HG02981 (cell line): ENCODE measurements around the gene KCNK2.

ENCODE experiments used
- ATAC-seq: cut with Tn5 transposase; IDR thresholded peaks from one replicate; pipeline ENCODE4 v1.9.1; 2021; ENCODE audit warnings: mild to moderate bottlenecking, moderate library complexity; ENCODE audit not compliant: unreplicated experiment

Gene KCNK2, protein sequence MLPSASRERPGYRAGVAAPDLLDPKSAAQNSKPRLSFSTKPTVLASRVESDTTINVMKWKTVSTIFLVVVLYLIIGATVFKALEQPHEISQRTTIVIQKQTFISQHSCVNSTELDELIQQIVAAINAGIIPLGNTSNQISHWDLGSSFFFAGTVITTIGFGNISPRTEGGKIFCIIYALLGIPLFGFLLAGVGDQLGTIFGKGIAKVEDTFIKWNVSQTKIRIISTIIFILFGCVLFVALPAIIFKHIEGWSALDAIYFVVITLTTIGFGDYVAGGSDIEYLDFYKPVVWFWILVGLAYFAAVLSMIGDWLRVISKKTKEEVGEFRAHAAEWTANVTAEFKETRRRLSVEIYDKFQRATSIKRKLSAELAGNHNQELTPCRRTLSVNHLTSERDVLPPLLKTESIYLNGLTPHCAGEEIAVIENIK

DNA sequence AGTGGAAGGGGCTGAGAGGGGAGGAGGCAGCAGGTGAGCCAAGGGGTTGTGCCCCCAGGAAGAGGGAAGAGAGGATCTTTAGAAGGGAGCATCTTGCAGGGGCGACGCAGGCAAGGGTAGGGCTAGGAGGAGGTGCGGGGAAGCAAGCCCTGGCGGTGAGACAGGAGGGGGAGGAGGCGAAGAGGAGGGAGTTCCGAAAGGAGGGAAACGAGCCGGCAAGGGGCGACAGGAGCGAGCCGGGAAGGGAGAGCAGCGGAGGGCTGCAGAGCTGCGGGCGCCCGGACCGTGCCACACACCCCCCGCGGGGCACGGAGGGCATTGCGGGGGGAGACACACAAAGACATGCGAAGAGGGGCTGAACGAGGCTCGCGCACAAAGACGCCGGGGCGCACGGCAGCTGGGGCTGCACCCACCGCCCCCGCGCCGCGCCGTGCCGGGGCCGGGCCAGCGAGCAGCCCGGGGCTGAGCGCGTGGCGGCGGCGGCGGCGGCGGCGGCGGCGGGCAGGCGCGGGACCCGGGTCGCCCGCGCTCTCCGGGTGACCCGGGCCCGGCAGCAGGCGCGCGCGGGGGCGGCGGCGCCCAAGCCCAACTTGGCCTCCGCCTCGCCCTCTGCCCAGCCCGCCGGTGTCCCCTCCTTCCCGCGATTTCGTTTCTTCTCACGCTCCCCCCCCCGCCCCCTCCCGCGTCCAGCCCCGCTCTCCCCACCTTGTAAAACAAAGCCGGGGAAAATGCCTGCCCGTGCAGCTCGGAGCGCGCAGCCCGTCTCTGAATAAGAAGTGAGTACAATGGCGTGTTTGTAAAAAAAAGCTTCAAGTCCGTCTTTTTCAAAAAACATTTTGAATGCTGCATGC is at the start of gene KCNK2:
KCNK2 (plus strand) TSS at position 206 of the 851 bp plus-strand sequence. CDS start 649 bp downstream, outside the sequence.
- ATAC-seq: no peak

DNA sequence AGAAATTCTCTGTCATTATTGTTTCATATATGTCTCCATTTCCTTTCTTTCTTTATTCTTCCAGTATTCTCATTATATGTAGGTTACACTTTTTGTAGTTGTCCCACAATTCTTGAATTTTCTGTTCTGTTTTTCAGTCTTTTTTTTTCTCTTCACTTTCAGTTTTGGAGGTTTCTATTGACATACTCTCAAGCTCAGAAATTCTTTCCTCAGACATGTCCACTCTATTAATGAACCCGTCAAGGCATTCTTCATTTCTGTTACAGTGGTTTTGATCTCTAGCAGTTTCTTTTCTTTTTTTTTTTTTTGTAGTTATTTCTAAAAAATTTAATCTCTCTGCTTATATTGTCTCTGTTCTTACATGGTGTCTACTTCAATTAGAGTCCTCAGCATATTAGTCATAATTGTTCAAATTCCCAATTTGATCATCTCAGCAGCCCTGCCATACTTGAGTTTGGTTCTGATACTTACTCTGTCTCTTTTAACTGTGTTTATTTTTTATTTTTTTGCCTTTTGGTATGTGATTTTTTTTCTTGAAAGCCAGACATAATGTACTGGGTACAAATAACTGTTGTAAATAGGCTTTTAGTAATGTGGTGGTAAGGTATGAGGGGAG is 49.5 kb upstream of the KCNK2 start:
- no peak for ATAC-seq

DNA sequence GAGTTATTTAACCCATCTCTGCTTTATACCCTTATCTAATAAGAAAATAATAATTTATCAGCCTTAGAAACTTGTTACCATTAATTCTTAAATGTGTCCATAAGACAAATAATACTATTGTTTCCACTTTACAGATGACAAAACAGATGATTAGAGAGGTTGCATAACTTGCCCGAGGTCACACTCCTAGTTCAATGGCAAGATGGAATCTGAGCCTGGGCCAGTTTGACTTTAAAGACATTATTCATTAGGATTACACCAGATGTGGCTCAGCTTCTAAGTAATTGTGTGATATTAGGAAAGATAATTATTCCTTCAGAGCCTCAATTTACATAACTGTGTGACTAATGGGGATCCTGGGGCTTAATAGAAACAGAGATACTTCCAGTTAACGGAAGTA is 42.3 kb upstream of the KCNK2 start:
- no peak for ATAC-seq

DNA sequence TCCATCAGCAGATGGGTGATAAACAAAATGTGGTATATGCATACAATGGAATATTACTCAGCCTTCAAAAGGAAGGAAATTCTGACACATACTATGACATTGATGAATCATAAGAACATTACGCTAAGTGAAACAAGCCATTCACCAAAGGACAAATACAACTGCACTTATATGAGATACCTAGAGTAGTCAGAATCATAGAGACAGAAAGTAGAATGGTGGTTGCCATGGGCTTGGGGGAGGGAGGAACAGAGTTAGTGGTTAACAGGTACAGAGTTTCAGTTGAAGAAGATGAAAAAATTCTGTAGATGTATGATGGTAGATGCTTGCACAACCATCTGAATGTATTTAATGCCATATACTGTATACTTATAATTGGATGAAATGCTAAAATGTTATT is 39.1 kb upstream of the KCNK2 start:
- ATAC-seq: no peak

DNA sequence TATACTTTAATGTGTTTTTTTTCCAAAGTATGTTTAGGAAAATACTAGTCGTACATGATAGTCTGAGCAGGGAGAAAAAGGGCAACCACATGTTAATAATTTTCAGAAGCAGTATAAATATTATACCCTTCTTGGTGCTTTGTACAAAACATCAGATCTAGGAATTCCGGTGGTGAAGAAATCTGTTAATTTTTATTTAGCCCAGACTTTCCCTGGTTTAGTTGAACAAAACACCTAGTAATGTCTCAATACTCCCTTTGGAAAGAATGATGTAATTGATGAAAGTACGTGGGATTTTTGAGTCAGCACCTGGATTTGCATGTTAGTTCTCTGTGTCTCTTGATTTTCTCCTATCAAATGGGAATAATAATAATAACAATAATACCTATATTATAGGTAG is 38.4 kb upstream of the KCNK2 start:
- ATAC-seq: no peak

DNA sequence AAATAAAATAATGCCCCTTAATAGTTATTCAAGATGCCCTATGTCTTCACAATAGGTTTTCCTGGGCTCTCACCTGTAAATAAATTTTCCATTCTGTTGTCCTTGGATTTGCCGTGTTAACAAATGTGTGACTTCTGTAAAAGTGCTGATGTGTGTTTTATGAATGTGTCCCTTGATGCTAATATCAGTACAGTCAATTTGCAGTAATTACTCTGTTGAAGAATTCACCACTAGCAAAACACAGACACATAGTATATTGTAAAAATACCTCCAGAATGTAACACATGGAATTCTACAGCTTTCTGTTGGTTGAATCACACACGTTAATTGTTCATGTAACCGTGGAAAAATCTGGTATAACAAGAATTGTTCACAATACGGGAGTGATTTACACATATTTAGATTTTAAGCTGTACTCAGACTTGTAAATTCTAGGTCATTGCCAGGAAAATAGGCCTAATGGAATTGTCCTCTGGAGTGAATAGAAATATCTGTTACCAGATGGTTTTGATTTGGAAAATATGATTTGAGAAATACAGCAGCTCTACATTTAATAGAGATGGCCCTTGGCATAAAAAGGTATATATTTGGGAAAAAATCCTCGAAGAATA is 36.7 kb upstream of the KCNK2 start:
- ATAC-seq: no peak

DNA sequence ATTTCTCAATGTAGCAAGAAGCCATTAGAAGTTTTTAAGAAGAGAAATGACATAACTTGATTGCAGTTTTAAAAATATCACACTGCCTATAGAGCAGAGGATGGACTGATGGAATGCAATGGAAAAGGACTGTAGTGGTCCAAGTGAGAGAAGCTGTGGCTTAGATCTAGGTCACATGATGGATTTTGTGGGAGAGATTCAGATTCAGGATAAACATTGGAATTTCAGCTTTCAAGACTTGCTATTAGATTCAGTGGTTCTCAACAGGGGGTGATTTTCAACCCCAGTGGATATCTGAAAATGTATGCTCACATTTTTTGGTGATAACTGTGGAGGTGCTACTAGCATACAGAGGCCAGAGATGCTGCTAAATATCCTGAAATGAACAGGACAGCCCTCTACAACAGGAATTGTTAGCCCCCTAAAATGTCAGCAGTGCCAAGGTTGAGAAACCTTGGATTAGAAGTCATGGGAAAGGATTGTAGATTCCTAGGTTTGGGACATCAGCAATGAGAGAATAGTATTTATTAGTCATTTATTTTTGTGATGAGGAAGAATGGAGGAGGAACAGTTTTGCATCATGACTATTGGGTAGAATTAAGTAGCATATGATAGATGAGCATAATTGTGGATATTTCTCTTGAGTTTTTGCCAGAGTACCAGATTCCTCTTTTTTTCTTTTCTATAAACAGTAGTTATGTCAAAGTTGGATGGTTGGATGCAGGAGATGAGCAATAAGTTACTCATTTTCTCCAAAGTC is 30.1 kb upstream of the KCNK2 start:
- ATAC-seq: no peak

DNA sequence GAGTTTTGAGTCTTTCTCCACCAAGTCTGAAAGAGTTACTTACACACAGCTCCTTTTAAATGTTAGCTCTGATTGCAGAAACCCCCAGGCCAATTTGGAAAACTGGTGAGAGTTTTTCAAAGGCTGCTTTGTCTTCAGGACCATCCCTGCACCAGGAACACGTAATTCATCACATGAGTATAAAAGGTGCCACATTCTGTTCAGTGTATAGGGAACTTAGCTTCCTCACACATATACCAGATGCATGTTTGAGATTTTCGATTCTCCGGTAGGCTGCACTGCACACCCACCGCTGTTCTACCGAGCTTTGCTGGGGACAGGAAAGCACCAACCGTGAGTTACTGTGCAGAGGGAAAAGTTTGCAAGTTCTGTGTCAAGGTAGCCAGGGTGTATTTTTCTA is 28.3 kb upstream of the KCNK2 start:
- ATAC-seq: no peak

DNA sequence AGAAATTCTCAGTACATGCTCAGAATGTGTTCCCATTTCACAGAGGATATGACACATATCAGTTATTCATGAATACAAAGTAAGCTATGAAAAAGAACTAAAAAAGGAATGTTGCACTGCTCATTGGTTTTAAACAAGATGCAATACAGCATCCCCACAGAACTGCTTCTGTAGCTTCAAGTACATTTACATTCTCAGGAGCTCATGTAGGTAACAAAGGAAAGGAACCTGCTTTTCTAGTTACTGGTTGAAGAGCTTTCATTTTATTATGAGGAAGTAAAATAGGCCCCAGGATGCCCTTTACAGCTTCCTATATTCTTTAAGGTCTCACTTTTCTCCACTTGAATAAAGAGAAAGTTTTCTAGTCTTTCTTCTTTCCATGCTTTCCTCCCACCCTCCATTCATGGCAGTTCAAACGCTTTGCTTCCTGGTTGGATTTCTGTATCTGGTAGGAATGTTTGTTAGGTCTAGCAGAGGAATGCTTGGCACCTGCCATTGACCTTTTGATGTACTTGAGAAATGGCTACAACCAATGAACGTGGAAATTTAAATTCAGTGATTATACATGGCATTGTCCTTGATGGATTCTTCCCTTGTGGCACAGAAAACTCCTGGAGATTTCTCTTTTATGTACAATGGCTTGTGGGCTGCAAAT is 27.1 kb upstream of the KCNK2 start:
- no peak for ATAC-seq

DNA sequence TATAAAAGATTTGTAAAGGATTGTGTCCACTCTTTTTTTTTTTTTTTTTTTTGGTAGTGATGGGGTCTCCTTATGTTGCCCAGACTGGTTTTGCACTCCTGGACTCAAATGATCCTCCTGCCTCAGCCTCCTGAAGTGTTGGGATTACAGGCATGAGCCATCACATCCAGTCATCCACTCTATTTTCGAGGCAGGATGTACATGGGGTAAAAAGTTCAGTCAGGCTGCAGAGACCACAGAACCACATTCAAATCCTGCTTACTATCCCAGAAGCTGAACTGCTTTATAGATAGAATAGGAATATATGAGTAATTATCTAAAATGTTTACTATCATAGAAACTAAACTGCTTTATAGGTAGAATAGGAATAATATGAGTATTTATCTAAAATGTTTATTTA is 26.0 kb upstream of the KCNK2 start:
- no peak for ATAC-seq

DNA sequence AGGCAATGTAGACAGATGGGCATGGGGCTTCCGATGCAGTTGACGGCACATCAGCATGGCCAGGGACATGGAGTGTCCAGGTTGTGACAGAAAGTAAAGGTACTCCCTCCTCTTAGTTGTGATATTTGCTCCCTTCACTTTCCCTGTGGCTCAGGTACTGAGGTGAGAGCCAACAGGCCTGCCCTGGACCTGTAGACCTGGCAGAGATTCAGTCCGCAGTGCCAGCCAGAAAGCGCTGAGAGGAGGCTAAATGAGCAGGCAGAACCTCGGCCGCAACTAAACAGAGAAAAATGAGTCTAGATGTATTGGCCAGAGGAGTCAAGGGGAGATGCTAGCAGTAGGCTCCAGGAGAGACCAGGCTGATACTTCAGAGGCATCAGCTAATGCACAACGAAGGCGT is 22.6 kb upstream of the KCNK2 start:
- no peak for ATAC-seq

DNA sequence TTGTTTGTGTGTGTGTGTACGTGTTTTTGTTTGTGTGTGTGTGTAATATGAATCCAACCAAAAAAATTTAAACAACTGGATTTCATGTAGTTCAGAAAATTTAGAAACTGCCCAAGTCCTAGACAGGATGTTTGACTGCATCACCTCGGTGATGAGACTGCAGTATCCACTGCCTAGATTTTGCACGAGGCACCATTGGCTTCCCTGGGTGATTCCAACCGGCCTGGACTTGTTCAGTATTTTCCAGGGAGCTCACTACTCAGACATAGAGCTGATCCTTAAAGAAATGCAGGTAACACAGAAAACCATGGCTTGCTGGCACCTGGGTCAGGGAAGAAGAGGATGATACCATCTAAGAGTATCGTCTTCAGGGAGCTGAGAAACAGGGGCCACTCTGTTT is 18.2 kb upstream of the KCNK2 start:
- ATAC-seq: no peak

DNA sequence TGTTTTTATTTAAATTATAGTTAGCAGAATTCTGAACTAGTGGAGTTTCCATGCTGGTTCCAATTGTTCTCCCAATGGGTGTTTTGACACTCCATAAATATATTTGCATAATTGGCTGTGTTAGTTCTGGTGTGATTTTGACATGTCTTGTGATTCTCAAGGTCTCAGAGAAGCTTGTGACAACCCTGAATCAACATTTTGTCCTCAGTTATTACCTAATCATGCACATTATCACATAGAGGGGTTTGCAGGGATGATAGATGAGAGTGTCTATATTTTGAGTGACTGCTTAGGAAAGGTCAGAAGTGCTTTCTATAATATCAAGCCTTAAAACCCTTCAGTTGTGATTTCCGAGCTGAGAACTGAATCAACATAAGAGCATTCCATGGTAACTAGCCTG is 11.5 kb upstream of the KCNK2 start:
- no peak for ATAC-seq

DNA sequence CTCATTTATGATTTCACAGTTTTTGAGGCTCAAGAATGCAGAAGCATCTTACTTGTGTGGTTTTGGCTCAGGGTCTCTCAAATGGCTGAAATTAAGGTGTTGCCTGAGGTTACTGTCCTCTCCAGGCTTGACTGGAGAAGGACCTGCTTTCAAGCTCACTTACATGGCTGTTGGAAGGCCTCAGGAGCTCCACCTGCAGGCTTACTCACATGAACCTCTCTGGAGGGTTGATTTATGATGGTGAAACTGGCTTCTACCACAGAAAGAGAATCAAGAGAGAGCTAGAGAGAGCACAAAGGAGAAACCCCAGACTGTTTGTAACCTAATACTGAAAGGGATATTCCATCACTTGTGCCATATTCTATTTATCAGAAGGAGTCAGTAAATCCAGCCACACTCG is 6.2 kb upstream of the KCNK2 start:
- ATAC-seq: peak; percentile 60

DNA sequence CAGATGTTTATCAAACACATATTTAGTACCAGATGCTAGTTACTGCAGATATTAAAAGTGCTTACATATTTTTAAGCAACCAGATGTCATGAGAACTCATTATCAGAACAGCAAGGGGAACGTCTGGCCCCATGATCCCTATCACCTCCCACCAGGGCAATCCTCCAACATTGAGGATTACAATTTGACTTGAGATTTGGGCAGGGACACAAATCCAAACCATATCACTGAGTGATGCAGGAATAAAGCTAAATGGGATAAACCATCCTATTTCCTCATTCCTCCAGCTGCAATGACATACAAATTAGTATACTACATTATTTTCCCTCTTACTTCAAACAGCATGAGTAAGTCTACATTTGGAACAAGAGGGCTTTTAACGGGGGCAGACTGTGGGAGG is 3.1 kb upstream of the KCNK2 start:
- no peak for ATAC-seq

DNA sequence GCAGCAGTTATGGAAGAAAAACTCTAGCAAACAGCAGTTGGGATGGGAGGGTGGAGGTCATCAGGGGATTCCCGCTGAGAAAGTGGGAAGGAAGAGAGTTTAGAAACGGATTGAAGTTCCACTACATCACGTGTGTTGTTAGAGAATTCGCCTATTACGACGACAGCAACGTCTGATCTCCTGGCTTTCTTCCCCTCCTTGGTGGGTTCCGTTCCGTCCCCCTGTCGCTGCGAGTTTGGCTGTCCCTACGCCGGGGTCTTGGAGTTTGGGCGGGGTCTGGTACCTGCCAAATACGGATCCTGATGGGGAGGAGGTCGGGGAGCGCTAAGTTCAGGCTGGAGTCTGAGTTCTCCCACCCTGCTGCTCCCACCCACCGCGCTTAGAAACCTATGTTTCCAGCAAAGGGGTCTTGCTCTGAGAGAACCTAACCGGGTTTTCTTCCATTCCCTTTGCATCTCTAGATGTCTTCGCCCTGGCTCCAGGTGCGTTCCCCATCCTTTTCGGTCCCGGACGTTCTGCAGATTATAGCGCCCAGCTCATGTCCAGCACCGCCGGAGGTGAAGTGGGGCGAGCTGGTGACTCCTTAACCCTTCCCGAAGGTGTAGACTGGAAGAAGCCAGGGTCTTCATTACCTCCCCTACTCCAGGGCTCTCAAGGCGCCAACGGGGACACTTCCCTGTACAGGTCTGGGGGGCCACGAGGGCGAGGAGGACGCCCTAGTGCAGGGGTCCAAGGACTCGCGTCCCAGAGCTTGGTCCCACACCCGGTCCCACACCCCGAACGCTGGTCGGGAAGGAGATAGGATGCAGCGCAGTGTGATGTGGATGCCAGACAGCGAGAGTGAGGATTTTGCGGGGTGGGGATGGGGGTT is 641 bp upstream of the KCNK2 start:
- no peak for ATAC-seq

DNA sequence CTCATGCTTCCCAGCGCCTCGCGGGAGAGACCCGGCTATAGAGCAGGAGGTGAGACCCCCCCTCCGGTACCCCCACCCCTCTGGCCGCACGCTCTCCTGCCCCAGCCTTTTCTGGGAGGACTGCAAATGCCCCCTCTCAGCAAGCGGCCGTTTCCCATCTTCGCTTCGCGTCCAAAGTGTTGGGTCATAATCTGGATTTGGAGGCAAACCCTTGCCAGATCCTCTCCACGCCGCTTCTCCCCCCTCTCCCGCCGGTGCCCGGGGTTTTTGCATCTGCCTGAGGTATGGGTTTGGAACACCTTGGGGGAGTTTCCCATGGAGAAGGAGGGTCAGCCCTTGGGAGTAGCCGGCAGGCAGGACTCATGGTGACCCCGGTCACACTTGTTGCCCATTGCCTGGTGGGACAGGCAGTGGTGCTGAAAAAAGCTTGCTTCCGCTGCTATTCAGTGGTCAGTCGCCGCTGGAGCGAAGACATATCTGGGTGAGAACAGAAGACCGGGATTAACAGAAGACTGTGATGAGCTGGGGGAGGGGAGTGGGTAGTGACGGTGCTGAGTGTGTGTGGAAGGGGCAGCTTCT is 935 bp downstream of the KCNK2 start:
- ATAC-seq: no peak

DNA sequence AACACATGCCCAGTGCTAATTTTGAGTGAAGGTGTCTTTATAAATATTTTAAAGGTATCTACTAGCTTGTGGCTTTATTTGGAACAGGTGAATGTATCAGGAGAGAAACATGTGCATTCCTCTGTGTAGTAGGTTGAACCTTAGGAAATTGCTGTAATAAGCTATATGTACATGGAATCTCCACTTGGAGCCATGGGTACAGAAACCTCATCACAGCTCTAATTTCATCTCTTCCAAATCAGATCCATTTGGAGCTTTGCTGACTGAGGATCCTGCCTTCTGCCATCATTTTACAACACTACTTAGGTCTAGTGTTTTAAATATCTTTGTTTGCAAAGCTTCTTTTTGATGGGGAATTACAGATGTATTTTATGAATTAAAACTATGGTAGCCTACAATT is 2.1 kb downstream of the KCNK2 start:
- ATAC-seq: no peak

DNA sequence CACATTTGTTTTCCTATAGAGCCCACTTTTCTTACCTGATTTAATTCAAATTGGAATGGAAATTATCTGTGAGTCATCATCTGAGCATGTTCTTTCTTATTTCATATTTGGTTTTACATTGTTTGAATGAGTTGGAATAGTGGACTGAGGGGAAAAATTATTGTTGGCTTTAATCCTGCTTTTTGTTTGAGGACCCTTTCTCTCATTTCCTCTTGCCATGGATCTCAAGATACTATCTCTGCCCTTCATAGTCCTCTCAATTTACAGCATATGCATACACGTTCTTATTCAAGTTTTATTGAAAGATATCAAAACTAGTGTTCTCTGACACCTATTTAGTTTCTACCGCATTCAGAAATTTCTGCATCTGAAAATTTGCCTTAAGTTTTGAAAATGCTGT is 5.1 kb downstream of the KCNK2 start:
- ATAC-seq: no peak
